ENCODE data around the gene SCGN.

Gene SCGN

DNA sequence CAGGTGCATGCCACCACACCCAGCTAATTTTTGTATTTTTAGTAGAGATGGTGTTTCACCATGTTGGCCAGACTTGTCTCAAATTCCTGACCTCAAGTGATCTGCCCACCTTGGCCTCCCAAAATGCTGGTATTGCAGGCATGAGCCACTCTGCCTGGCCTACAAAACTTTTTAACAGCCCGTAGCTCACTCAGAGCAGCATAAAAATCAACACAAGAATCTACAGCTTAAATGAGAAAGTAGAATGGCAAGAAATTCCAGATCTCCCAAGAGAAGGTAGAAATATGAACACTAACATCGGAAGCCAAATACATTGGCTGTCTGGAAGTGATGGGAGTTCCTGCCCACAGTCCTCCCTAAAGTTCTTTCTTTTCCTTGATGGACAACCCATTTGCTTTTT is 43.7 kb downstream of the SCGN start:
- H3K4me2 ChIP-seq: no peak overlapping the region
- H4K20me1 ChIP-seq (ENCODE audit: insufficient read depth): no peaks in the 10 kb centered on the region
- H3K27ac ChIP-seq: no peak overlapping the region
- no peak for TF ChIP-seq CTCF (conservative IDR thresholded peaks at IDR 0.05; ENCODE audit: low read depth, low read length)
- H3K9ac ChIP-seq: no peak overlapping the region
- H3K36me3 ChIP-seq (ENCODE audit: insufficient read depth): no peaks in the 10 kb centered on the region
- no peaks in the 10 kb centered on the region for H3K27me3 ChIP-seq (ENCODE audit: insufficient read depth, low read depth)
- H3K4me1 ChIP-seq (ENCODE audit: low read depth, poor library complexity, severe bottlenecking): no peaks in the 10 kb centered on the region
- no peak overlapping the region for H3K4me3 ChIP-seq (IDR thresholded peaks at IDR 0.05; ENCODE audit: insufficient read depth, low read depth, low read length)
- H2AFZ ChIP-seq (ENCODE audit: low read depth): no peak overlapping the region
- H3K79me2 ChIP-seq (ENCODE audit: insufficient read depth, low read depth): no peaks in the 10 kb centered on the region

DNA sequence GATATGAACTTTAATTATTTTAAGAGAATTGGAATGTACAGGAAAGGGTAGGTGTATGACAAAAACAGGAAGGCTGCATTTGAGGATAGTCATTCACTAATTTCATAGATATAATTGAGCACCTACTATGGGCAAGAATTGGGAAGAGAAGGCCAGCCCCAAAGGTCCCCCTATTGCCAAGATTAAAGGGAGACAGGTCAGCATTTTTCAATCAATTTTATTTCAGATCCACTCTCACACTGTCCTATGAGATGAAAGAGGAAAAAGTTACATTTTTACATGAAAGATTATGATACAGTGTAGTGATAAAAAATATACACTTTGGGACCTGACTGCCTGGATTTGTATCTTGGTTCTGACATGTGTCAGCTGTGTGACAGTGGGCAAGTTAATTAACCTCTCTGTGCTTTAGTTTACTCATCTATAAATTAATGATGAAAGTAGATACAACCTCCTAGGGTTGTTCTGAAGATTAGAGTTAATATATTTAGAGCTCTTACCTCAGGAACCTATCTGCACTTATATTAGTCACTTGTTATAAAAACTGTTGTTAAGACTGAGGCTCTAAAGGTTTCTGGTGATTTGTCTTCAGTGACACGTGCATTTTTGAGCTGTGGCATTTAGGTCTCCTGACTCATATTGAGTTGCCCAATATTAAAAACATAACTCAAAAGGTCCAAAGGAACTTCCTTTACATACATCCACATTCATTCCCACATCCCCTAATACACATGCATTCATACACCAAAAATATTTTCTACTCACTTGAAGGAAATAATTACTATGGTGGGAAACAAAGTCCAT is 45.7 kb downstream of the SCGN start:
- Histone ChIP-seq H2AFZ (ENCODE audit: low read depth) (no peak overlapping the region), H3K4me2 (no peak overlapping the region), H4K20me1 (ENCODE audit: insufficient read depth) (no peaks in the 10 kb centered on the region), H3K27ac (no peak overlapping the region), H3K36me3 (ENCODE audit: insufficient read depth) (no peaks in the 10 kb centered on the region), H3K27me3 (ENCODE audit: insufficient read depth, low read depth) (no peaks in the 10 kb centered on the region), H3K4me3 (IDR thresholded peaks at IDR 0.05; ENCODE audit: insufficient read depth, low read depth, low read length) (no peak overlapping the region), H3K79me2 (ENCODE audit: insufficient read depth, low read depth) (no peaks in the 10 kb centered on the region), H3K9ac (no peak overlapping the region), H3K4me1 (ENCODE audit: low read depth, poor library complexity, severe bottlenecking) (no peaks in the 10 kb centered on the region)
- no peak for TF ChIP-seq CTCF (conservative IDR thresholded peaks at IDR 0.05; ENCODE audit: low read depth, low read length)

- Histone ChIP-seq H3K9ac (no peak overlapping the region), H2AFZ (ENCODE audit: low read depth) (no peak overlapping the region), H3K4me1 (ENCODE audit: low read depth, poor library complexity, severe bottlenecking) (no peaks in the 10 kb centered on the region), H3K27me3 (ENCODE audit: insufficient read depth, low read depth) (no peaks in the 10 kb centered on the region), H4K20me1 (ENCODE audit: insufficient read depth) (no peaks in the 10 kb centered on the region), H3K27ac (no peak overlapping the region), H3K36me3 (ENCODE audit: insufficient read depth) (no peaks in the 10 kb centered on the region), H3K4me2 (no peak overlapping the region), H3K4me3 (IDR thresholded peaks at IDR 0.05; ENCODE audit: insufficient read depth, low read depth, low read length) (no peak overlapping the region), H3K79me2 (ENCODE audit: insufficient read depth, low read depth) (no peaks in the 10 kb centered on the region)
- no peak for TF ChIP-seq CTCF (conservative IDR thresholded peaks at IDR 0.05; ENCODE audit: low read depth, low read length)
These were observed 46.6 kb downstream of the SCGN start for GRCh38 chr6:25698631-25699030.

- Histone ChIP-seq H3K9ac (no peak overlapping the region), H3K27ac (no peak overlapping the region), H3K4me3 (IDR thresholded peaks at IDR 0.05; ENCODE audit: insufficient read depth, low read depth, low read length) (no peak overlapping the region), H3K36me3 (ENCODE audit: insufficient read depth) (no peaks in the 10 kb centered on the region), H3K4me2 (no peak overlapping the region), H4K20me1 (ENCODE audit: insufficient read depth) (no peaks in the 10 kb centered on the region), H3K27me3 (ENCODE audit: insufficient read depth, low read depth) (no peaks in the 10 kb centered on the region), H3K79me2 (ENCODE audit: insufficient read depth, low read depth) (no peaks in the 10 kb centered on the region), H2AFZ (ENCODE audit: low read depth) (no peak overlapping the region), H3K4me1 (ENCODE audit: low read depth, poor library complexity, severe bottlenecking) (no peaks in the 10 kb centered on the region)
- no peak for TF ChIP-seq CTCF (conservative IDR thresholded peaks at IDR 0.05; ENCODE audit: low read depth, low read length)
These were observed 47.6 kb downstream of the SCGN start for GRCh38 chr6:25699649-25700048.

All from KMS-11 (cell line).